ENCODE measurements around the gene LTBR.

DNA sequence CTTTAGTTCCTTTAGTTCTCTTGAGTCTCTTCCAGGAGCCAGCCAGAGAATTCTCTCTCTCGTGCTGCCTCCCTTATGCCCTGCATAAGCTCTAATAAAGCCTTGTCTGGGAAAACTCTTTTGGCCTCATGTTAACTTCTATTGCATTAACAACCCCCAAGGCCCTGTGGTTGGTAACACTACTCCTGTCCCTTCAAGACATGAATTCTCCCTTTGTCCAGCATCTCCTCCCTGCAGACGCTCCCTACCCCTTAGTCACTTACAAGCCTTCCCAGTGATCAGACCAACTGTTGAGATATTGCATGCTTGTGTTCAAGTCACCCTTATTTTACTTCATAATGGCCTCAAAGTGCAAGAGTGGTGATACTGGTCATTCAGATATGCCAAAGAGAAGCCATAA is 12.1 kb downstream of the LTBR start:
- TF ChIP-seq NPAS2 (CRISPR knock-in tag; IDR thresholded peaks at IDR 0.05; ENCODE audit: borderline replicate concordance): no peak
- TF ChIP-seq, protein P1, sequence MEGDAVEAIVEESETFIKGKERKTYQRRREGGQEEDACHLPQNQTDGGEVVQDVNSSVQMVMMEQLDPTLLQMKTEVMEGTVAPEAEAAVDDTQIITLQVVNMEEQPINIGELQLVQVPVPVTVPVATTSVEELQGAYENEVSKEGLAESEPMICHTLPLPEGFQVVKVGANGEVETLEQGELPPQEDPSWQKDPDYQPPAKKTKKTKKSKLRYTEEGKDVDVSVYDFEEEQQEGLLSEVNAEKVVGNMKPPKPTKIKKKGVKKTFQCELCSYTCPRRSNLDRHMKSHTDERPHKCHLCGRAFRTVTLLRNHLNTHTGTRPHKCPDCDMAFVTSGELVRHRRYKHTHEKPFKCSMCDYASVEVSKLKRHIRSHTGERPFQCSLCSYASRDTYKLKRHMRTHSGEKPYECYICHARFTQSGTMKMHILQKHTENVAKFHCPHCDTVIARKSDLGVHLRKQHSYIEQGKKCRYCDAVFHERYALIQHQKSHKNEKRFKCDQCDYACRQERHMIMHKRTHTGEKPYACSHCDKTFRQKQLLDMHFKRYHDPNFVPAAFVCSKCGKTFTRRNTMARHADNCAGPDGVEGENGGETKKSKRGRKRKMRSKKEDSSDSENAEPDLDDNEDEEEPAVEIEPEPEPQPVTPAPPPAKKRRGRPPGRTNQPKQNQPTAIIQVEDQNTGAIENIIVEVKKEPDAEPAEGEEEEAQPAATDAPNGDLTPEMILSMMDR (IDR thresholded peaks at IDR 0.05): no peak
- no peak for TF ChIP-seq HOXA7 (CRISPR knock-in tag; IDR thresholded peaks at IDR 0.05)
- no peak for TF ChIP-seq EP300 (IDR thresholded peaks at IDR 0.05)
- TF ChIP-seq POLR2A (IDR thresholded peaks at IDR 0.05; ENCODE audit: low read length): no peak

Measured in A549 (cell line).